ENCODE results near the gene SMCO3.

DNA sequence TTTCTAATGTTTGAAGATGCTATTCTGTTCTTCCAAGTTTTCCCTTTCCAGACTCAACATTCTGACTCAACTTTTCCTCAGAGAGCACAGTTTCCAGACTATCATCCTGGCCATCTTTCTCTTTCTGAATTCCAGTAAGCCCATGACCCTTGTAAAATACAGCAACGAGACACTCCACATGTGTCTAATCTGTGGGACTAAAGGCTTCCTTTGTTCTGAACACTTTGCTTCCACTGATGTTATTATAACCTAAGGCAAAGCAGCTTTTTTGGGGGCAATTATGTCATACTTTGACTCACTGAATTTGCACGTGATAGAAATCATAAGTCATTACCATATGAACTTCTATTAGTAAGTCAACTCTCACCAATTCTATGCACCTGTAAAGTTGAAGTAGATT is 35.7 kb upstream of the SMCO3 start:
- TF ChIP-seq, protein P1, sequence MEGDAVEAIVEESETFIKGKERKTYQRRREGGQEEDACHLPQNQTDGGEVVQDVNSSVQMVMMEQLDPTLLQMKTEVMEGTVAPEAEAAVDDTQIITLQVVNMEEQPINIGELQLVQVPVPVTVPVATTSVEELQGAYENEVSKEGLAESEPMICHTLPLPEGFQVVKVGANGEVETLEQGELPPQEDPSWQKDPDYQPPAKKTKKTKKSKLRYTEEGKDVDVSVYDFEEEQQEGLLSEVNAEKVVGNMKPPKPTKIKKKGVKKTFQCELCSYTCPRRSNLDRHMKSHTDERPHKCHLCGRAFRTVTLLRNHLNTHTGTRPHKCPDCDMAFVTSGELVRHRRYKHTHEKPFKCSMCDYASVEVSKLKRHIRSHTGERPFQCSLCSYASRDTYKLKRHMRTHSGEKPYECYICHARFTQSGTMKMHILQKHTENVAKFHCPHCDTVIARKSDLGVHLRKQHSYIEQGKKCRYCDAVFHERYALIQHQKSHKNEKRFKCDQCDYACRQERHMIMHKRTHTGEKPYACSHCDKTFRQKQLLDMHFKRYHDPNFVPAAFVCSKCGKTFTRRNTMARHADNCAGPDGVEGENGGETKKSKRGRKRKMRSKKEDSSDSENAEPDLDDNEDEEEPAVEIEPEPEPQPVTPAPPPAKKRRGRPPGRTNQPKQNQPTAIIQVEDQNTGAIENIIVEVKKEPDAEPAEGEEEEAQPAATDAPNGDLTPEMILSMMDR (IDR thresholded peaks at IDR 0.05 in 2 of 3, conservative IDR thresholded peaks at IDR 0.05 in 1 of 3; ENCODE audit: borderline replicate concordance in 1 of 3, insufficient read depth in 1 of 3, low read depth in 2 of 3, low read length in 2 of 3), result no peak
- TF ChIP-seq POLR2A (IDR thresholded peaks at IDR 0.05; ENCODE audit: borderline replicate concordance, extremely low read depth, insufficient read depth, insufficient read length) (no peak), POLR2AphosphoS5 (IDR thresholded peaks at IDR 0.05; ENCODE audit: low read depth, low read length) (no peak), TCF7L2 (IDR thresholded peaks at IDR 0.05; ENCODE audit: borderline replicate concordance, extremely low read depth, insufficient read depth, insufficient read length) (no peak), CEBPB (IDR thresholded peaks at IDR 0.05; ENCODE audit: low read depth) (no peak), ZNF274 (IDR thresholded peaks at IDR 0.05; ENCODE audit: low read depth, low read length) (no peak), YY1 (IDR thresholded peaks at IDR 0.05; ENCODE audit: extremely low read depth, insufficient replicate concordance, low read depth, low read length) (no peak), FOSL1 (IDR thresholded peaks at IDR 0.05; ENCODE audit: low read depth) (no peak), EZH2 (IDR thresholded peaks at IDR 0.05) (no peak), SIN3A (IDR thresholded peaks at IDR 0.05; ENCODE audit: low read depth) (no peak), CBX3 (IDR thresholded peaks at IDR 0.05; ENCODE audit: low read depth) (no peak), SRF (IDR thresholded peaks at IDR 0.05; ENCODE audit: low read depth) (no peak), EGR1 (IDR thresholded peaks at IDR 0.05; ENCODE audit: low read depth) (no peak)
- TF ChIP-seq, protein P2, sequence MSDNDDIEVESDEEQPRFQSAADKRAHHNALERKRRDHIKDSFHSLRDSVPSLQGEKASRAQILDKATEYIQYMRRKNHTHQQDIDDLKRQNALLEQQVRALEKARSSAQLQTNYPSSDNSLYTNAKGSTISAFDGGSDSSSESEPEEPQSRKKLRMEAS (IDR thresholded peaks at IDR 0.05), result no peak
